Measurements from ENCODE around the gene FMN2.

Gene FMN2

DNA sequence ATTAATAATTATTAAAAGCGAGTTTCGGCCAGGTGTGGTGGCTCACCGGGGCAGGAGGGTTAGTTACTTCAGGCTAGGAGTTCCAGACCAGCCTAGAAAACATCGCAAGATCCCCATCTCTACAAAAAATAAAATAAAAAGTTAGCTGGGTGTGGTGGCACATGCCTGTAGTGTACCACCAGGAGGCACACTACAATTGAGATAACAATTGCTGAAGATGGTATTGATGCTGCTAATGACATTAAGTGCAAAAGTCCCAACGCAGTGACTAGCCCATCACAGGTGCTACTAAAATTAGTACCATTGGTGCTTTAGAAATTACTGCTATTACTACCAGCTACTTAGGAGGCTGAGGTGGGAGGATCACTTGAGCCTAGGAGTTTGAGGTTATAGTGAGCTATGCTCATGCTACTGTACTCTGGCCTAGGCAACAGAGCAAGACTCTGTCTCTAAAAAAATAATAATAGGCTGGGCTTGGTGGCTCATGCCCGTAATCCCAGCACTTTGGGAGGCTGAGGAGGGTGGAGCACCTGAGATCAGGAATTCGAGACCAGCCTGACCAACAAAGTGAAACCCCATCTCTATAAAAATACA is 363.6 kb downstream of the FMN2 start:
- Histone ChIP-seq H3K9ac (ENCODE audit: low read length) (no peak overlapping the region), H3F3A (ENCODE audit: insufficient read depth) (no peaks in the 10 kb centered on the region), H3K27me3 (ENCODE audit: low read length) (no peaks in the 10 kb centered on the region), H3K36me3 (ENCODE audit: low read length) (no peaks in the 10 kb centered on the region), H3K4me2 (ENCODE audit: low read depth, low read length, poor library complexity, severe bottlenecking) (no peak overlapping the region), H3K9me2 (replicated peaks; ENCODE audit: insufficient read depth, low read length) (no peaks in the 10 kb centered on the region), H3K27ac (ENCODE audit: low read depth, low read length) (no peak overlapping the region), H4K20me1 (ENCODE audit: low read depth, low read length) (no peaks in the 10 kb centered on the region), H3K9me3 (ENCODE audit: insufficient read depth, low read length) (no peaks in the 10 kb centered on the region), H3K4me3 (ENCODE audit: insufficient read depth, low read length, poor library complexity, severe bottlenecking) (no peak overlapping the region), H2AFZ (ENCODE audit: low read depth, low read length, severe bottlenecking) (no peak overlapping the region), H3K79me2 (ENCODE audit: insufficient read depth, low read length) (no peaks in the 10 kb centered on the region)
- TF ChIP-seq, protein P1, sequence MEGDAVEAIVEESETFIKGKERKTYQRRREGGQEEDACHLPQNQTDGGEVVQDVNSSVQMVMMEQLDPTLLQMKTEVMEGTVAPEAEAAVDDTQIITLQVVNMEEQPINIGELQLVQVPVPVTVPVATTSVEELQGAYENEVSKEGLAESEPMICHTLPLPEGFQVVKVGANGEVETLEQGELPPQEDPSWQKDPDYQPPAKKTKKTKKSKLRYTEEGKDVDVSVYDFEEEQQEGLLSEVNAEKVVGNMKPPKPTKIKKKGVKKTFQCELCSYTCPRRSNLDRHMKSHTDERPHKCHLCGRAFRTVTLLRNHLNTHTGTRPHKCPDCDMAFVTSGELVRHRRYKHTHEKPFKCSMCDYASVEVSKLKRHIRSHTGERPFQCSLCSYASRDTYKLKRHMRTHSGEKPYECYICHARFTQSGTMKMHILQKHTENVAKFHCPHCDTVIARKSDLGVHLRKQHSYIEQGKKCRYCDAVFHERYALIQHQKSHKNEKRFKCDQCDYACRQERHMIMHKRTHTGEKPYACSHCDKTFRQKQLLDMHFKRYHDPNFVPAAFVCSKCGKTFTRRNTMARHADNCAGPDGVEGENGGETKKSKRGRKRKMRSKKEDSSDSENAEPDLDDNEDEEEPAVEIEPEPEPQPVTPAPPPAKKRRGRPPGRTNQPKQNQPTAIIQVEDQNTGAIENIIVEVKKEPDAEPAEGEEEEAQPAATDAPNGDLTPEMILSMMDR (IDR thresholded peaks at IDR 0.05; ENCODE audit: insufficient read depth, low read length, poor library complexity, severe bottlenecking) = no peak
- TF ChIP-seq EZH2phosphoT487 (conservative IDR thresholded peaks at IDR 0.05; ENCODE audit: low read length) = no peak

DNA sequence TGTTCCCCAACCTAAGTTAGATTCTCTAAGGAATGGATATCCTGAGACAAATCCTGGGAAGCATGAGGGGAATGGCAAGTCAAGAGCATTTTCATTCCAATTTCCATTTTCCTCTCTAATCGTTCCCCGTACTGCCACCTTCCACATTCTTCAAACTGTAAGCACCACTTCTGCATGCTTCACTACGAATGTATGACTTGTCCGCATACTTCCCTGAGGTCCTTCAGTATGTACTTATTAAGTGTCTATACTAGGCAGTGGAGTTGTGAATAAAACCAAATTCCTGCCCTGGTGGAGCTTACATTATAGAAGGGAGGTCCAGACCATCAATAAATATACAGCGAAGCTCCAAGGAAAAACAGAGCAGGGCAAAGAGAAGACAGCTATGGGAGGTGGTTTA is 365.5 kb downstream of the FMN2 start:
- Histone ChIP-seq H3K4me3 (ENCODE audit: insufficient read depth, low read length, poor library complexity, severe bottlenecking) (no peak overlapping the region), H2AFZ (ENCODE audit: low read depth, low read length, severe bottlenecking) (no peak overlapping the region), H4K20me1 (ENCODE audit: low read depth, low read length) (no peaks in the 10 kb centered on the region), H3F3A (ENCODE audit: insufficient read depth) (no peaks in the 10 kb centered on the region), H3K4me2 (ENCODE audit: low read depth, low read length, poor library complexity, severe bottlenecking) (no peak overlapping the region), H3K27me3 (ENCODE audit: low read length) (no peaks in the 10 kb centered on the region), H3K9ac (ENCODE audit: low read length) (no peak overlapping the region), H3K36me3 (ENCODE audit: low read length) (no peaks in the 10 kb centered on the region), H3K27ac (ENCODE audit: low read depth, low read length) (no peak overlapping the region), H3K9me2 (replicated peaks; ENCODE audit: insufficient read depth, low read length) (no peaks in the 10 kb centered on the region), H3K9me3 (ENCODE audit: insufficient read depth, low read length) (no peaks in the 10 kb centered on the region), H3K79me2 (ENCODE audit: insufficient read depth, low read length) (no peaks in the 10 kb centered on the region)
- no peak for TF ChIP-seq EZH2phosphoT487 (conservative IDR thresholded peaks at IDR 0.05; ENCODE audit: low read length)
- TF ChIP-seq, protein P1 (IDR thresholded peaks at IDR 0.05; ENCODE audit: insufficient read depth, low read length, poor library complexity, severe bottlenecking) = no peak

DNA sequence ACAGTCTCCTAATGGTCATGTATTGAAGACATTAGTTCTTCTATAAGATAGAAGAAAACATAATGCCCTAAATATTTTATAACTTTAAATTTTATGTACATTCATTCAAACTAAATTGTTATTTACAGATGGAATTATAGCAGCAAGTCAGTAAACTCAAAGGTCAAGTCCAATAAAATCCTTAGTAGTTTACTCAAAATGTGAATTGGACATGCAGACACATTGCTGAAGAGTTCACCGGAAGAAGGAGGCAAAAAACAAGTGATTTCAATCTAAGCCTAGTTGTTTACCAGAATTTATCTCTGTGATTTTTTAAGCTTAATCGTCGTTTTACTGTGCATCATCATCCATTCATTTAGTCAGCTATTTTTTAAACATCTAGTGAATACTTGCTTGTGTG is 370.6 kb downstream of the FMN2 start:
- no peak overlapping the region for H3K4me2 ChIP-seq (ENCODE audit: low read depth, low read length, poor library complexity, severe bottlenecking)
- H3K27ac ChIP-seq (ENCODE audit: low read depth, low read length) = no peak overlapping the region
- no peaks in the 10 kb centered on the region for H3F3A ChIP-seq (ENCODE audit: insufficient read depth)
- H3K9ac ChIP-seq (ENCODE audit: low read length) = no peak overlapping the region
- TF ChIP-seq, protein P1 (IDR thresholded peaks at IDR 0.05; ENCODE audit: insufficient read depth, low read length, poor library complexity, severe bottlenecking) = no peak
- no peak for TF ChIP-seq EZH2phosphoT487 (conservative IDR thresholded peaks at IDR 0.05; ENCODE audit: low read length)
- 0 out of 2 replicates have a peak, but pooled peaks cover 4% of the 10 kb centered on the region for H3K9me2 ChIP-seq (replicated peaks; ENCODE audit: insufficient read depth, low read length)
- no peaks in the 10 kb centered on the region for H3K9me3 ChIP-seq (ENCODE audit: insufficient read depth, low read length)
- H2AFZ ChIP-seq (ENCODE audit: low read depth, low read length, severe bottlenecking) = no peak overlapping the region
- H4K20me1 ChIP-seq (ENCODE audit: low read depth, low read length) = no peaks in the 10 kb centered on the region
- no peaks in the 10 kb centered on the region for H3K36me3 ChIP-seq (ENCODE audit: low read length)
- H3K79me2 ChIP-seq (ENCODE audit: insufficient read depth, low read length) = no peaks in the 10 kb centered on the region
- no peak overlapping the region for H3K4me3 ChIP-seq (ENCODE audit: insufficient read depth, low read length, poor library complexity, severe bottlenecking)
- H3K27me3 ChIP-seq (ENCODE audit: low read length) = no peaks in the 10 kb centered on the region

All from SU-DHL-6 (cell line).